PC-3 (cell line): ENCODE results near the gene TENM4.

ENCODE experiments used
- CTCF ChIP-seq: fragments of 300-600 bp; sonication (generic); conservative IDR thresholded peaks from 2 replicates; pipeline ENCODE4 v1.5.1; 2017; ENCODE audit warnings: antibody characterized with exemption, low read depth, mild to moderate bottlenecking, low read length
- EZH2 ChIP-seq: fragments of 300-600 bp; sonication (generic); IDR thresholded peaks from one replicate; pipeline ENCODE4 v1.6.1; 2017; ENCODE audit warnings: antibody characterized with exemption, mild to moderate bottlenecking, low read length; ENCODE audit not compliant: unreplicated experiment
- EZH2phosphoT487 ChIP-seq: fragments of 300-600 bp; sonication (generic); IDR thresholded peaks from 2 replicates; pipeline ENCODE4 v1.6.1; 2018; ENCODE audit warnings: mild to moderate bottlenecking, antibody characterized with exemption, low read length, borderline replicate concordance

GRCh38 chr11:79383874-79384273 is 57.0 kb downstream of the TENM4 start:
- TF ChIP-seq CTCF (no peak), EZH2 (no peak), EZH2phosphoT487 (no peak)
